Stimulated activated CD8-positive, alpha-beta memory T cell treated with anti-CD3 and anti-CD28 coated beads, Interleukin-2, amount 100 ng/mL, for 48 hours (primary cell): Measurements from ENCODE around the gene DAGLA.
A peak's percentile ranks its signal among the peaks of the same experiment; 100 is the strongest.

Experiments used
- DNase-seq, 2 donors: peaks; one replicate each; pipeline ENCODE4 v3.0.0-alpha.2; 2020; ENCODE audit warnings: low read depth in 2 of 2

The DAGLA gene

GRCh38 chr11:61728066-61728939, 48.1 kb downstream of the DAGLA start:
- DNase-seq, result no peak

- DNase-seq, result peak in 1 of 2 donors; percentile 11
Measured at GRCh38 chr11:61728940-61729219, 48.7 kb downstream of the DAGLA start.

- DNase-seq, result no peak
Measured at GRCh38 chr11:61730240-61730994, 50.2 kb downstream of the DAGLA start.

GRCh38 chr11:61731211-61731951, 51.2 kb downstream of the DAGLA start:
- DNase-seq, result no peak

GRCh38 chr11:61731952-61732675, 51.9 kb downstream of the DAGLA start:
- no peak for DNase-seq

GRCh38 chr11:61732705-61733104, 52.5 kb downstream of the DAGLA start:
- no peak for DNase-seq

- peak; percentile 66 to 72 for DNase-seq
Measured at GRCh38 chr11:61733120-61733978, 53.2 kb downstream of the DAGLA start.

GRCh38 chr11:61734767-61735166, 54.6 kb downstream of the DAGLA start:
- DNase-seq, result no peak

GRCh38 chr11:61735391-61735790, 55.2 kb downstream of the DAGLA start:
- DNase-seq, result no peak

GRCh38 chr11:61736310-61736709, 56.1 kb downstream of the DAGLA start:
- no peak for DNase-seq

GRCh38 chr11:61737131-61737530, 56.9 kb downstream of the DAGLA start:
- no peak for DNase-seq

- DNase-seq, result no peak
Measured at GRCh38 chr11:61737636-61738386, 57.6 kb downstream of the DAGLA start.

- no peak for DNase-seq
Measured at GRCh38 chr11:61738776-61739175, 58.6 kb downstream of the DAGLA start.

GRCh38 chr11:61739413-61739812, 59.2 kb downstream of the DAGLA start:
- DNase-seq, result no peak

- DNase-seq, result no peak
Measured at GRCh38 chr11:61739966-61740365, 59.8 kb downstream of the DAGLA start.

- DNase-seq, result no peak
Measured at GRCh38 chr11:61742391-61742790, 62.2 kb downstream of the DAGLA start.

- DNase-seq, result no peak
Measured at GRCh38 chr11:61743486-61744095, 63.4 kb downstream of the DAGLA start.

GRCh38 chr11:61744181-61744580, 64.0 kb downstream of the DAGLA start:
- DNase-seq, result no peak

- DNase-seq, result no peak
Measured at GRCh38 chr11:61744609-61745156, 64.5 kb downstream of the DAGLA start.
